Activated CD4-positive, alpha-beta T cell treated with anti-CD3 and anti-CD28 coated beads for 36 hours (primary cell): Measurements from ENCODE around the gene MRPS25. TPM values are rescaled to one million over a fixed set of nuclear protein-coding genes. Genes with fewer than 3 reads are reported as not detected.

ENCODE experiments used
- ATAC-seq: fragments of 200-7000 bp; cut with Tn5 transposase; one replicate; pipeline ENCODE4 v1.10.0; 2021; ENCODE audit warnings: mild to moderate bottlenecking, moderate library complexity
- CTCF ChIA-PET: fragments of 350-600 bp; sonication (Branson Sonifier 250); formaldehyde crosslinking; loops from one replicate; lab custom pipeline; 2021; ENCODE audit warnings: antibody characterized with exemption; lab: Charles Lee
- POLR2A ChIA-PET: fragments of 350-600 bp; sonication (Branson Sonifier 250); formaldehyde crosslinking; loops from one replicate; lab custom pipeline; 2021; ENCODE audit warnings: antibody characterized with exemption, inconsistent platforms; lab: Charles Lee
- DNase-seq: peaks from one replicate; pipeline ENCODE4 v3.0.0-alpha.2; 2020
- H3K27ac Mint-ChIP-seq: one replicate; pipeline ENCODE4 v1.8.0; 2021; ENCODE audit warnings: mixed read lengths
- H3K27me3 Mint-ChIP-seq: one replicate; pipeline ENCODE4 v1.8.0; 2021; ENCODE audit warnings: mixed read lengths
- H3K36me3 Mint-ChIP-seq: one replicate; pipeline ENCODE4 v1.8.0; 2021; ENCODE audit warnings: low read depth, mixed read lengths
- H3K4me1 Mint-ChIP-seq: one replicate; pipeline ENCODE4 v1.8.0; 2021; ENCODE audit warnings: mixed read lengths
- H3K4me3 Mint-ChIP-seq: one replicate; pipeline ENCODE4 v1.8.0; 2021; ENCODE audit warnings: mild to moderate bottlenecking, moderate library complexity, mixed read lengths
- H3K9me3 Mint-ChIP-seq: one replicate; pipeline ENCODE4 v1.8.0; 2021; ENCODE audit warnings: low read depth, mixed read lengths
- intact Hi-C, 2 experiments: fragments of 100-400 bp; cut with DNase I in 1 of 2; cut with micrococcal nuclease in 1 of 2; formaldehyde crosslinking; loops; one replicate each; pipeline versions ENCODE4 v1.14.2 to v1.15.1; 2022 to 2024; cut with DNase I, micrococcal nuclease
- total RNA-seq, 2 experiments: library from RNA; stranded (reverse); gene quantifications; one replicate each; pipeline ENCODE4 v1.2.3, GENCODE V29; 2021

Gene MRPS25
- total RNA-seq, 2 experiments from 2014 or later, result 52.3 to 67.0 TPM

DNA sequence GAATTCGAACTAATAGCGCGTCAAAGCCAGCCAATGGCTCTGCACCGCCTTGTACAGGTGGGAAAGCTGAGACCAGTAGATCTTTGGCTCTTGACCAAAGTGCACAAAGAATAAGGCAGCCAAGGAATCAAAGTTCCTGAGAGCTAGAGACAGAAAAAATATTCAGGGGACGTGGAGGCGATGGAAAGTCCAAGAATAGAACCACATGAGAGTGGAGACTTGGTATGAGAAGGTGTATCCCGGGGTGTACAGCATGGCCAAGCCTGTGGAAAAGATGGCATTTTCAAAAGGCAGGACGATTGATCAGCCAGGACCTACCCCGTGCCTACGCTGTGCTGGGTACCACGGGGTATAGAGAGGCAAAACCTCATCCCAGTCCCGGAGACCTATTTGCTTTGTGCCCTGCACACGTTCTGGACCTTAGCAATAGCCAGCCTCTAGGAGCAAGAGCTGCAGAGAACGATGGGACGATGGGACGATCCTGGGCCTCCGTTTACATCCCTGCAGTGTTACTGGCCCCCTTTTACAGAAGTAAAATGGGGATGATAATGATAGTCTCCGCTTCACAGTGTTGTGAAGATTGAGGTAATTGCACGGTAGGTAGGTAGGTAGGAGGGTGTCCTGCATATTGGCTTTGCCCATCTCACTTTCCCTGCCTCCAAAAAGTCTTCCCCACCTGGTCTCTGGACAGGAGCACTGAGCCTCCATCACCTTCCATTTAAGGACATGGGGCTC lies 34.4 kb upstream of the MRPS25 start:
- peak overlapping the region; percentile 85 for H3K4me3 Mint-ChIP-seq
- H3K27me3 Mint-ChIP-seq, result peaks cover 2% of the 10 kb centered on the region
- DNase-seq (peak; percentile 40), ATAC-seq (peak; percentile 32)
- peaks cover 18% of the 10 kb centered on the region for H3K4me1 Mint-ChIP-seq
- POLR2A ChIA-PET, result interaction anchor here (0.9 to 1.4 kb wide), 2 partner anchors 35 to 262 kb away, joined by 3 to 5 read pairs; partner anchors contain the start of gene MRPS25
- no peaks in the 10 kb centered on the region for H3K9me3 Mint-ChIP-seq
- H3K27ac Mint-ChIP-seq, result peak overlapping the region; percentile 91
- CTCF ChIA-PET, result interaction anchor here (0.6 to 2.4 kb wide), 3 partner anchors 9 to 200 kb away, joined by 3 to 16 read pairs (median 5); no protein-coding TSS in a partner anchor
- intact Hi-C loops, result loop anchor here (1.0 to 10.0 kb wide), 15 partner anchors 34 to 955 kb away; partner anchors contain the start of genes CAPN7 (in 2 of the 2), MRPS25 (in 2 of the 2), BTD (in 1 of the 2) and EAF1 (in 1 of the 2)
- H3K36me3 Mint-ChIP-seq, result peaks cover 22% of the 10 kb centered on the region

DNA sequence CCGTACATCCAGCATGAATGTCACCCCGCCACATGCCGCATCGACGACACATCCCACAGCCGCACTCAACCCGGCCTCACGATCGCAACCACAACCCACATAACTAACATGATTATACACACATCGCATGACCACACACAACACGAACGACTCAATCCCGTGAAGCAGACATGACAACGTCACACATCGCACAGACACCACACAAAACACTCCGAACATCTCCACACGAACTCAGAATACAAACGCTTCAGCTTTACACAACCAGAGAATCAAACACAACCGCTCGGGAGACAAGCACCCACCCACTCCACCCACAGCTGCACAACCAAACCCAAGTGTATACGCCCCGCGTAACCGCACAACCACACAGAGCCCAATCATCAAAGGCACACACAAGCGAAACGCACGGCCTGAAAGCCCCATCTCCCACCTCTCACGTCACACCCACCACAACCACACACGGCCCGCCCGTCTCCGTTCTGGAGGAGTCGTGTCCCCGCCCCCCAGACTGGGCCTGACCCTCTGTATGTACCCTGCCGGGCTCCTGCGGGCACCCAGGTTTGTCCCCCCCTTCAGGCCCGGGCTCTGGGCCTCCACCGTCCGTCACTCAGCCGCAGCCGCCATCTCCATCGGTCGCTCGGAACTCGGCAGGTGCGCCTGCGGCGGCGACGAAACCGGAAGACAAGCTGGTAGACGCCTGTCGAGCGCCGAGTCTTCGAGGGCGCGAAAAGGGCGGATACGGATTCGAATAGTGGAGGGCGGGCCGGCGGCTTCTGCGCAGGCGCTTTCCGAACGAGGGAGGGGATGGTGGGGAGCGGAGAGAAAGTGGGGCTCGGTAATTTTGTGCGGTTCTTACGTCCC lies 33.6 kb upstream of the MRPS25 start, which contains the start of gene RBSN:
RBSN (minus strand) TSS at position 646 of the 861 bp plus-strand sequence. CDS start 3,028 bp downstream, outside the sequence.
- CTCF ChIA-PET, result interaction anchor here (0.7 to 2.4 kb wide), 4 partner anchors 10 to 1484 kb away, joined by 3 to 16 read pairs (median 4); no protein-coding TSS in a partner anchor
- intact Hi-C loops, result loop anchor here (1.0 to 10.0 kb wide), 15 partner anchors 33 to 954 kb away; partner anchors contain the start of genes CAPN7 (in 2 of the 2), MRPS25 (in 2 of the 2), BTD (in 1 of the 2) and CCDC174 (in 1 of the 2)
- Mint-ChIP-seq H3K4me1 (peaks cover 18% of the 10 kb centered on the region), H3K36me3 (peaks cover 27% of the 10 kb centered on the region), H3K27me3 (peaks cover 2% of the 10 kb centered on the region), H3K27ac (peak within 1 kb of the TSS; percentile 91), H3K9me3 (no peaks in the 10 kb centered on the region), H3K4me3 (peak within 1 kb of the TSS; percentile 85)
- POLR2A ChIA-PET, result interaction anchor here (0.9 to 1.4 kb wide), 3 partner anchors 34 to 263 kb away, joined by 3 to 5 read pairs (median 4); partner anchors contain the start of gene MRPS25
- ATAC-seq (peak; percentile 85), DNase-seq (peak; percentile 98)

DNA sequence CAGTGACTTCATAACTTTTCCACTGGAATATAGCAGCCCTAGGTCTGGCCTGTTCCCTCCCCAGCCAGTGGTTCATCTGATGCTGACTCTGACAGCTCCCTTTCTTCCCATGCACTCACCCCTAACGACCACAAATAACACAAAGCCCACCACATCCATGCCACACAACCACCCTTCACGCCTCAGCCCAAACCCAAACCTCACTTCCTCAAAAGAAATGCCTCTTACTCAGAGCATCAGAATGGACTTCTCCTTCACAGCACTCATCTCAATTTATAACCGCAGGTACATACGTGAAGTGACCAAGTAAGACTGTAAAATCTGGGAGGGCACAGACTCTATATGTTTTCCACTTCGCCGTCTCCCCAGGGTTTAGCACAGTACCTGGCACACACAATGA lies 32.8 kb upstream of the MRPS25 start:
- CTCF ChIA-PET, result interaction anchor here (0.6 to 2.4 kb wide), 4 partner anchors 11 to 106 kb away, joined by 3 to 16 read pairs (median 6); partner anchors contain the start of gene MRPS25
- H3K27me3 Mint-ChIP-seq, result peaks cover 2% of the 10 kb centered on the region
- peaks cover 27% of the 10 kb centered on the region for H3K36me3 Mint-ChIP-seq
- H3K27ac Mint-ChIP-seq, result peak overlapping the region; percentile 91
- DNase-seq, result peak; percentile 35
- intact Hi-C loops, result loop anchor here (1.0 to 10.0 kb wide), 7 partner anchors 43 to 953 kb away; partner anchors contain the start of genes CAPN7 (in 1 of the 2), CCDC174 (in 1 of the 2), LSM3 (in 1 of the 2) and XPC (in 1 of the 2)
- peak overlapping the region; percentile 85 for H3K4me3 Mint-ChIP-seq
- H3K9me3 Mint-ChIP-seq, result no peaks in the 10 kb centered on the region
- ATAC-seq, result no peak
- POLR2A ChIA-PET, result interaction anchor here (1.0 to 1.4 kb wide), 2 partner anchors 33 to 264 kb away, joined by 3 to 4 read pairs; partner anchors contain the start of gene MRPS25
- peaks cover 18% of the 10 kb centered on the region for H3K4me1 Mint-ChIP-seq

- no peak for DNase-seq
- intact Hi-C loops, result loop anchor here in 1 of 2 experiments (5.0 to 10.0 kb wide), 2 partner anchors 266 to 671 kb away; no protein-coding TSS in a partner anchor
- ATAC-seq, result no peak
- H3K4me3 Mint-ChIP-seq, result no peak overlapping the region
- ChIA-PET POLR2A (interaction anchor here (0.6 to 1.4 kb wide), 2 partner anchors 31 to 46 kb away, joined by 3 to 4 read pairs; partner anchors contain the start of gene MRPS25), CTCF (interaction anchor here (0.9 to 1.8 kb wide), 4 partner anchors 13 to 170 kb away, joined by 3 to 7 read pairs (median 3); no protein-coding TSS in a partner anchor)
- H3K36me3 Mint-ChIP-seq, result peaks cover 30% of the 10 kb centered on the region
- peaks cover 2% of the 10 kb centered on the region for H3K27me3 Mint-ChIP-seq
- peaks cover 21% of the 10 kb centered on the region for H3K4me1 Mint-ChIP-seq
- no peak overlapping the region for H3K27ac Mint-ChIP-seq
- H3K9me3 Mint-ChIP-seq, result no peaks in the 10 kb centered on the region
Measured at GRCh38 chr3:15096046-15096445, 30.9 kb upstream of the MRPS25 start.

GRCh38 chr3:15094187-15094875 lies 29.2 kb upstream of the MRPS25 start:
- H3K4me1 Mint-ChIP-seq, result peaks cover 16% of the 10 kb centered on the region
- POLR2A ChIA-PET, result interaction anchor here (0.6 kb wide), 2 partner anchors 10 to 29 kb away, joined by 4 to 8 read pairs; no protein-coding TSS in a partner anchor
- H3K27ac Mint-ChIP-seq, result no peak overlapping the region
- no peak overlapping the region for H3K4me3 Mint-ChIP-seq
- H3K27me3 Mint-ChIP-seq, result peaks cover 2% of the 10 kb centered on the region
- no peaks in the 10 kb centered on the region for H3K9me3 Mint-ChIP-seq
- intact Hi-C loops, result loop anchor here in 1 of 2 experiments (10.0 kb wide), 1 partner anchor 670 kb away; no protein-coding TSS in a partner anchor
- ATAC-seq (no peak), DNase-seq (no peak)
- CTCF ChIA-PET, result interaction anchor here (0.9 to 1.6 kb wide), 2 partner anchors 9 to 10 kb away, joined by 3 read pairs; no protein-coding TSS in a partner anchor
- H3K36me3 Mint-ChIP-seq, result peaks cover 41% of the 10 kb centered on the region

- Mint-ChIP-seq H3K27me3 (no peaks in the 10 kb centered on the region), H3K36me3 (peaks cover 40% of the 10 kb centered on the region)
- intact Hi-C loops, result loop anchor here in 1 of 2 experiments (10.0 kb wide), 1 partner anchor 668 kb away; no protein-coding TSS in a partner anchor
Measured at GRCh38 chr3:15092686-15093085, 27.6 kb upstream of the MRPS25 start.

GRCh38 chr3:15091575-15091974 lies 26.5 kb upstream of the MRPS25 start:
- no peak for DNase-seq
- Mint-ChIP-seq H3K27me3 (no peaks in the 10 kb centered on the region), H3K4me1 (peaks cover 3% of the 10 kb centered on the region), H3K27ac (no peak overlapping the region), H3K9me3 (no peaks in the 10 kb centered on the region), H3K36me3 (peaks cover 41% of the 10 kb centered on the region), H3K4me3 (no peak overlapping the region)
- ChIA-PET POLR2A (interaction anchor here (1.3 kb wide), 1 partner anchor 27 kb away, joined by 3 read pairs; the partner anchor contains the start of gene MRPS25), CTCF (interaction anchor here (0.6 to 2.1 kb wide), 6 partner anchors 8 to 184 kb away, joined by 3 to 6 read pairs (median 3); no protein-coding TSS in a partner anchor)
- intact Hi-C loops, result loop anchor here in 1 of 2 experiments (2.0 to 10.0 kb wide), 2 partner anchors 17 to 667 kb away; no protein-coding TSS in a partner anchor
- no peak for ATAC-seq

More at GRCh38 chr3:15092686-15093085, 27.6 kb upstream of the MRPS25 start:
- Mint-ChIP-seq H3K9me3 (no peaks in the 10 kb centered on the region), H3K27ac (no peak overlapping the region), H3K4me1 (peaks cover 6% of the 10 kb centered on the region), H3K4me3 (no peak overlapping the region)
- ChIA-PET CTCF (interaction anchor here (1.4 to 2.1 kb wide), 3 partner anchors 15 to 41 kb away, joined by 3 to 6 read pairs (median 4); no protein-coding TSS in a partner anchor), POLR2A (no interaction called here)
- DNase-seq (no peak), ATAC-seq (no peak)

DNA sequence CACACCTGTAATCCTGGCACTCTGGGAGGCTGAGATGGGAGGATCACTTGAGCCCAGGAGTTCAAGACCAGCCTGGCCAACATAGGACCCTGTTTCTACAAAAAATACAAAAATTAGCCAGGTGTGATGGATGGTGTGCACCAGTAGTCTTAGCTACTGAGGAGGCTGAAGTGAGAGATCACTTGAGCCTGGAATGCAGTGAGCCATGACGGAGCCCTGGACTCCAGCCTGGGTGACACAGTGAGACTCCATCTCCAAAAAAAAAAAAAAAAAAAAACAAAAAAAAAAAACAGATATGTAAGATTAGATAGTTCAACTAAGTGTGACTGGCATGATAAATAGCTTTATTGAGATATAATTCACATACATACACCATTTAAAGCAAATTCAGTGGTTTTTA lies 24.1 kb upstream of the MRPS25 start:
- Mint-ChIP-seq H3K9me3 (no peaks in the 10 kb centered on the region), H3K27me3 (no peaks in the 10 kb centered on the region), H3K4me1 (peaks cover 3% of the 10 kb centered on the region), H3K4me3 (no peak overlapping the region), H3K27ac (no peak overlapping the region), H3K36me3 (peaks cover 33% of the 10 kb centered on the region)
- CTCF ChIA-PET, result no interaction called here
- POLR2A ChIA-PET, result interaction anchor here (0.7 kb wide), 1 partner anchor 24 kb away, joined by 3 read pairs; the partner anchor contains the start of gene MRPS25
- intact Hi-C loops, result no loop called here
- no peak for ATAC-seq
- DNase-seq, result no peak

DNA sequence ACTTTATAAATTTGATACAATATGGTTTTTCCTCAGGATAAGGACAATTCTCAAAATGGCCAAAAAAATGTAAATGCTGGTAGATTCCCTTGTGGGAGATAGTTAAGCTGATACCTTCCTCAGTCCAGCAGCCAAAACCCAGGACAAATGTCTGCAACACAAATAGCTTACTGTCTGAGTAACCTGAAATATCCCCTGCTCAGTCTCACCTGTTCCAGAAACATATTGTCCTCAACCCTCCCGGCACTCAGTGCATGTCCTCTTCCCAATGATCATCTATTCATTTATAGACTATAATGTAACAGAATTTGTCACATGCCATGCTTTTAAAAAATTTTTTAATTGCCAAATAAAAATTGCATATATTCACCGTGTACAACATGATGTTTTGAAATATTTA lies 21.6 kb upstream of the MRPS25 start:
- peaks cover 3% of the 10 kb centered on the region for H3K4me1 Mint-ChIP-seq
- no peak overlapping the region for H3K27ac Mint-ChIP-seq
- H3K4me3 Mint-ChIP-seq, result no peak overlapping the region
- peaks cover 42% of the 10 kb centered on the region for H3K36me3 Mint-ChIP-seq
- ChIA-PET CTCF (interaction anchor here (1.0 kb wide), 1 partner anchor 36 kb away, joined by 3 read pairs; no protein-coding TSS in a partner anchor), POLR2A (no interaction called here)
- no peaks in the 10 kb centered on the region for H3K9me3 Mint-ChIP-seq
- DNase-seq (no peak), ATAC-seq (no peak)
- intact Hi-C loops, result no loop called here
- no peaks in the 10 kb centered on the region for H3K27me3 Mint-ChIP-seq
